ENCODE results near the gene PTPRD. TPM values are rescaled to one million over a fixed set of nuclear protein-coding genes. Genes with fewer than 3 reads are reported as not detected.

PTPRD gene
- total RNA-seq, 1 experiment from 2014 or later, result not detected

GRCh38 chr9:8651846-8652215 is 1961.0 kb downstream of the PTPRD start:
- DNase-seq (ENCODE audit: low spot score), result no peak
- ChIA-PET POLR2A (ENCODE audit: low non-redundant PET) (no interaction called here), CTCF (no interaction called here)
- no peaks in the 10 kb centered on the region for H3K9me3 ChIP-seq (ENCODE audit: low read depth, low read length, poor library complexity, severe bottlenecking)
- TF ChIP-seq CTCF (conservative IDR thresholded peaks at IDR 0.05; ENCODE audit: low read depth, low read length) (no peak), EZH2 (IDR thresholded peaks at IDR 0.05; ENCODE audit: borderline replicate concordance, low read depth, low read length, poor library complexity, severe bottlenecking) (no peak)
- H3K4me1 ChIP-seq (ENCODE audit: insufficient read depth, low read length, poor library complexity, severe bottlenecking), result no peaks in the 10 kb centered on the region
- H3K4me3 ChIP-seq (ENCODE audit: low read depth, low read length, poor library complexity, severe bottlenecking), result no peak overlapping the region
- BruUV-seq (replicated peaks), result no TSS peak
- peaks cover 41% of the 10 kb centered on the region for H3K27me3 ChIP-seq (replicated peaks; ENCODE audit: insufficient read depth, low read depth, low read length, poor library complexity)
- no peaks in the 10 kb centered on the region for H3K36me3 ChIP-seq (ENCODE audit: insufficient read depth, low read length, poor library complexity, severe bottlenecking)
- H3K27ac ChIP-seq (ENCODE audit: low read depth, low read length, poor library complexity, severe bottlenecking), result no peak overlapping the region
- intact Hi-C loops (cut with micrococcal nuclease; ENCODE audit: unreplicated experiment), result no loop called here

GRCh38 chr9:8651070-8651845 is 1961.5 kb downstream of the PTPRD start:
- no TSS peak for BruUV-seq (replicated peaks)
- intact Hi-C loops (cut with micrococcal nuclease; ENCODE audit: unreplicated experiment), result no loop called here
- POLR2A ChIA-PET (ENCODE audit: low non-redundant PET), result no interaction called here
- Histone ChIP-seq H3K36me3 (ENCODE audit: insufficient read depth, low read length, poor library complexity, severe bottlenecking) (no peaks in the 10 kb centered on the region), H3K4me3 (ENCODE audit: low read depth, low read length, poor library complexity, severe bottlenecking) (no peak overlapping the region), H3K4me1 (ENCODE audit: insufficient read depth, low read length, poor library complexity, severe bottlenecking) (no peaks in the 10 kb centered on the region), H3K27me3 (replicated peaks; ENCODE audit: insufficient read depth, low read depth, low read length, poor library complexity) (peaks cover 42% of the 10 kb centered on the region), H3K9me3 (ENCODE audit: low read depth, low read length, poor library complexity, severe bottlenecking) (no peaks in the 10 kb centered on the region), H3K27ac (ENCODE audit: low read depth, low read length, poor library complexity, severe bottlenecking) (no peak overlapping the region)
- CTCF ChIA-PET, result no interaction called here
- TF ChIP-seq EZH2 (IDR thresholded peaks at IDR 0.05; ENCODE audit: borderline replicate concordance, low read depth, low read length, poor library complexity, severe bottlenecking), result no peak
- TF ChIP-seq CTCF (conservative IDR thresholded peaks at IDR 0.05; ENCODE audit: low read depth, low read length), result no peak
- DNase-seq (ENCODE audit: low spot score), result no peak

GRCh38 chr9:8649807-8650206 is 1963.0 kb downstream of the PTPRD start:
- Histone ChIP-seq H3K27me3 (replicated peaks; ENCODE audit: insufficient read depth, low read depth, low read length, poor library complexity) (peaks cover 34% of the 10 kb centered on the region), H3K9me3 (ENCODE audit: low read depth, low read length, poor library complexity, severe bottlenecking) (no peaks in the 10 kb centered on the region), H3K27ac (ENCODE audit: low read depth, low read length, poor library complexity, severe bottlenecking) (no peak overlapping the region), H3K4me3 (ENCODE audit: low read depth, low read length, poor library complexity, severe bottlenecking) (no peak overlapping the region), H3K4me1 (ENCODE audit: insufficient read depth, low read length, poor library complexity, severe bottlenecking) (no peaks in the 10 kb centered on the region), H3K36me3 (ENCODE audit: insufficient read depth, low read length, poor library complexity, severe bottlenecking) (no peaks in the 10 kb centered on the region)
- intact Hi-C loops (cut with micrococcal nuclease; ENCODE audit: unreplicated experiment), result no loop called here
- BruUV-seq (replicated peaks), result no TSS peak
- ChIA-PET POLR2A (ENCODE audit: low non-redundant PET) (no interaction called here), CTCF (no interaction called here)
- DNase-seq (ENCODE audit: low spot score), result no peak
- TF ChIP-seq EZH2 (IDR thresholded peaks at IDR 0.05; ENCODE audit: borderline replicate concordance, low read depth, low read length, poor library complexity, severe bottlenecking), result no peak
- TF ChIP-seq CTCF (conservative IDR thresholded peaks at IDR 0.05; ENCODE audit: low read depth, low read length), result no peak
